Ramos (cell line): Measurements from ENCODE around the gene MEIS2.

Experiments used
- in situ Hi-C: fragments of 300-500 bp; cut with MboI; formaldehyde crosslinking; loops from one replicate; pipeline ENCODE4 v1.14.3; 2022; ENCODE audit warnings: low sequenced_read_pairs; ENCODE audit not compliant: unreplicated experiment

The MEIS2 gene

DNA sequence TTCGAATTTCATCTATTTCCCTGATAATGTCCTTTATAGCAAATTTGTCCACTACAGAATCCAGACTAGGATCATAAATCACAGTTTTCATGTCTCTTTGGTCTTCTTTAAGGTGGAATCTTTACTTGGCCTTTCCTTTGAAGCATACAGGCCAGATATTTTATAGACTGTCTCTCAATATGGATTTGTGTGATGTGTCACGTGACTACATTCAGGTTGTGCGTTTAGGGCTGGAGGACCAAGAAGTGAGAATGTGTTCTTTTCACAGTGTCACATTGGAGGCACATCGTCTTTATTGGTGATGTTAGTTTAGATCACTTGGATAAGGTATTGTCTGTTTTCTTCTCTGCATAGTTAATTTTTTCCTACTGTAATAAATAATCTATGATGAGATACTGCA, 232.9 kb downstream of the MEIS2 start:
- in situ Hi-C loops = no loop called here

DNA sequence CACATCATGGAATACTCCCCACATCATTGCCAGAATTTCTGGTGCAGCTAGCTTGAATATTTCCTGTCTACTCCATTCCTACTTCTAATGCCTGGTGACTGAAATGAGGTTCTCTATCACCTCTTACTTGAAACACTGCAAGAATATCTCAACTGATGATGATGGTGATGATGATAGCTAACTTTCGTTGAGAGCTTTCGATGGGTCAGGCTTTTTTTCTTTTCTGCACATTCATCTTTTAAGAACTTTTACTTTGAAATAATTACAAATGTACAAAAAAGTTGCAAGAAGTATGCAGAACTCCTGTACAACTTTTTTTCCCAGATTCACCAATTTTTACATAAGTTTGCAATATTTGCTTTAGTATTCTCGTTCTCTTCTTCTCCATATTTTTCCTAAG, 233.5 kb downstream of the MEIS2 start:
- in situ Hi-C loops = no loop called here

DNA sequence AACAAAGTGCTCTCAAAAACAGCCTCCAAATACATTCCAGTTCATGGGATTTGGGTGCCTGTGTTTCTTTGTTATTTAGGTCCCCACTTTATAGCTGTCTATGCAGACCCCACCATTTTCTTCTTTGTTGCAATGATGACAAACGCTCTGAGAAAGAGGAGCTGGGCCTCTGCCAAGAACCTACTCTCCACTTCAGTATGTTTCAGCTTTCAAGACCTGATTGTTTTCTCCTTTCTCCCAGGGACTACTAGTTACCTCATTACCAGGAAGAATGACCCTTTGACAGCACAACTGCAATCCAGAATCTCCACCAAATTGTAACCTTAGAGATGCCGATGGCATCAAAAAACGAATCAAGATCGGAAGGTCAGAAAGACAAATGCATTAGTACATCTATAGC, 236.8 kb downstream of the MEIS2 start:
- in situ Hi-C loops = no loop called here

DNA sequence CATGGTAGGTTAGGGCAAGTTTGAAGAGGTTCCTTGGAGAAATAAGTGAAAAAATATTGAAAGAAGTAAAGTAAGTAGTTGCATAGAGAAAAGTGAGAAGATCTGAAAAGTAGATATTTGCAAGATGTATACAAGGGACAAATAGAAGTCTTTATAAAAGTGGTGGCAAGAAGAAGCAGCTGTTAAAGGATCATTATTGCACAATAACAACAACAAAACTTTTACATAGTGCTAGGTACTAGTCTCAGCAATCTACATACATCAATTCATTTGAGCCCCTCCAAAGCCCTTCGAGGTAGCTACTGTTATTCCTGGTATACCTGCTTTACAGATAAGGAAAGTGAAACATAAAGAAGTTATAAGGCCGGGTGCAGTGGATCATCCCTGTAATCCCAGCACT, 239.6 kb downstream of the MEIS2 start:
- in situ Hi-C loops = no loop called here

DNA sequence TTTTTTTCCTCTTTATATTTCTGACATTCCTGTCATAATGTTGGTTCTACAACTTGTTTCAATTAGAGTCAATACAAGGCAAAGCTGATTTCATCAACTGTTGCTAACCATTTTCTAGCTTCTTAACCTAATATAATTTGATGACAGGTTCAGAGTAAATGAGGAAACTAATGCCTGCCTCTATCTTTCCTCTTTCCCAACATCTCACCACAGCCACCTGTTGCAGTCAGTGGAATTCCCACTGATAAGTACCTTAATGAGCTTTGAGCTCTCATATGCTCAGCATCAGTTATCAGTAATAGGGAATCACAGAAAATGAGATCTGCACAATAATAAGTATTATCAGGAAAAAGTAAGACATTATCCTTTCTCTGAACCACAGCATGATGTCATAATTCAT, 241.9 kb downstream of the MEIS2 start:
- in situ Hi-C loops = no loop called here

DNA sequence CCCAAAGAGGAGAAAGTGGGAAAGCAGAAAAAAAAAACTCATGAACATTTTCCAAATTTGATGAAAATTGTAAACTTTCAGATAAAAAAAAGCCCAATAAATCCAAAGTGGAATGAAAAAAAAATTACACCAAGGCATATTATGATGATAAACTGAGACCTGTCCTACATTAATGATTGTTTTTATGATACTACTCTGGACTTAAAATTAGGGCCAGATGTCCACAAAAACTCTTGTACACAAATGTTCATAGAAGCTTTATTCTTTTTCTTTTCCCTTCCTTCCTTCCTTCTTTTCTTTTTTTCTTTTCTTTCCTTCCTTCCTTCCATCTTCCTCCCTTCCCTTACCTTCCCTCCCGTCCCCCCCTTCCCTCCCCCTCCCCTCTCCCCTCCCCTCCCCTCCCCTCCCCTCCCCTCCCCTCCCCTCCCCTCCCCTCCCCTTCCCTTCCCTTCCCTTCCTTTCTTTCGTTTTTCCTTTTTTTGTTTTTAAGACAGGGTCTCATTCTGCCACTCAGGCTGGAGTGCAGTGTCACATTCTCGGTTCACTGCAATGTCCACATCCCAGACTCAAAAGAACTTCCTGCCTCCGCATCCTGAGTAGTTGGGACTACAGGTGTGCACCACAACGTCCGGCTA, 243.9 kb downstream of the MEIS2 start:
- in situ Hi-C loops = no loop called here

DNA sequence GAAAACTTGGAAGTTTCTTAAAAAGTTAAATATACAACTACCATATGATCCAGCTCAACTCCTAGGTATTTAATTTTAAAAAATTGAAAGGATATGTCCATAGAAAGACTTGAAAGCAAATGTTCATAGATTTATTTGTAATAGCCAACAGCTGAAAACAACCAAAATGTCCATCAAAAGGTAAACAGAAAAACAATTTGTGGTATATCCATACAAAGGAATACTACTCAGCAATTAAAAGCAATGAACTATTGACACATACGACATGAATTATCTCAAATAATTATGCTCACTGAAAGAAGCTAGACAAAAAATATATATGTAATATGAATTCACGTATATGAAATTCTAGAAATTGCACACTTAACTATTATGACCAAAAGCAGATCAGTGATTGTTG, 249.5 kb downstream of the MEIS2 start:
- in situ Hi-C loops = no loop called here

DNA sequence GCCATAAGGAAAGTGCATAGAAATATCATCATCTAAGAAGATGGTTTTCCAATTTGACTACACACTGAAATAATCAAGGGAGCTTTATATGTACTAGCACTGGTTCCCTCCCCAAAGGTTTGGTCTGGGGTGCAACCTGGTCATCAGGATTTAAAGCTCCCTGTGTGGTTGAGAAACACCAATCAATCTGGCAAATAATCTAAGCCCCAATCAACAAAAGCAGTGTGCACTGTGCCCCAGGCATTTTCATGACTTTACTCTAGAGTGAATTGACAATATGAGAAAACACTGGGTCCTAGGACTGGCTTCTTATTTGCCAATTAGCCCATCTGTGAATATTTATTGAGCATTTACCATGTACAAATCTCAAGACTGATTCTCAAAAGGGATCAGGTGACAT, 255.1 kb downstream of the MEIS2 start:
- in situ Hi-C loops = no loop called here

DNA sequence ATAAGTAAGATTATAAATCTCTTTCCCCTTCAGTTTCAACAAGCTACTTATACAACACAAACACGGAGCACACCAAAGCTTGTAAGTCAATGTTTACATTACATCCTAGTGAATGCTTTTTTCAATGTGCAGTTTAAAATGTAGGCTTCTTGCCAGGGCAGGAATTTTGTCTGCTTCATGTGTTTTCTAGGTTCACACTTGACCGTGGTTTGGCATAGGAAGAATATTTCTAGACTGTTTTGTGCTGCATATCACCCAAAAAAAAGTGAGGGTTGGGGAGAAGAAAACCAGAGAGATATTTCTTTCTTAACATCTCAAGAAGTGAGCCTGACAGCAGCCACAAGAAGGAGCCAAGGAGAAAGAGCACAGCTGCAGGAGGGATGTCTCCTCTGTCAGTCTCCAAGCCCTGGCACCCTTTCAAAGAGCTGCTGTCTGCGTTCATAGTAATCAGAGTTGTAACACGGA, 255.8 kb downstream of the MEIS2 start:
- in situ Hi-C loops = no loop called here

DNA sequence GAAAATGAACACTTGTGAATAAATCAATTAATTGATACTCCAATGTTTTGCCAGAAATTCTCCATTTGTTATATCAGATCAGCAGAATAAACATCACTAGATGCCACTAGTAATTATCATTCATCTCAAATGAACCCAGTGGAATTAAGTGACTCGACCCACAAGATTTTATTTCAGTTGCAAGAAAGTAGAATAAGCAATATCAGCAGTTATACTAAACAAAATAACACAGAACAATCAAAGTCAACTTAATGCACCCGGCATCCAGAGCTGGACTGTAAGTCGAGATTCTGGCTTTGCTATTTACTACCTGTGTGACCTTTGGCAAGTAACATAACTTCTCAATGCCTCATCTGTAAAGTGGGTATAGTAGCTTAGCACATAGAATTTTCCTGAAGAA, 256.5 kb downstream of the MEIS2 start:
- in situ Hi-C loops = no loop called here

DNA sequence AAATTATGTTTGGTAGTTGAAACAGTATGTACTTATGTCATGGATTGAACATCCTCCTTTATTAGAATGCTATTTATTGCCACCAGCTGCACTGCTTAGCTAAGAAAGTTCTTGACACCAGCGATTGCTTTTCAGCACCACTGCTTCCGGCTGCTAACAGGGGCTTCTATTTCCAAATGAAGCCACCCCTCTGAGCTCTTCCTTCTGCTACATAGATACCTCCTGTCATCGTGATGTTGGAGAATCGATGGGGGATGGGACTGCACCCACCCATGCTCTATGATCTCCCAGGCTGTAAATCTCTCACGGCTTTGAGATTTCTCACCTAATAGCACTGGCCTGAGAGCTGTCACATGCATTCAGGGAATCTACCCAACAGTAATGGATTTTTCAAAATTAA, 259.2 kb downstream of the MEIS2 start:
- in situ Hi-C loops = no loop called here
